Measurements from ENCODE around the gene NRG2.

GRCh38 chr5:139854029-139854605 is 189.0 kb downstream of the NRG2 start:
- TF ChIP-seq REST (IDR thresholded peaks at IDR 0.05; ENCODE audit: unreplicated experiment) = no peak
- TF ChIP-seq JUNB (IDR thresholded peaks at IDR 0.05; ENCODE audit: unreplicated experiment) = no peak
- TF ChIP-seq POLR2AphosphoS5 (IDR thresholded peaks at IDR 0.05; ENCODE audit: low read depth) = no peak
- TF ChIP-seq EZH2 (IDR thresholded peaks at IDR 0.05; ENCODE audit: low read depth, unreplicated experiment) = no peak
- TF ChIP-seq ZNF114 (CRISPR knock-in tag; IDR thresholded peaks at IDR 0.05) = no peak
- TF ChIP-seq CTCF (conservative IDR thresholded peaks at IDR 0.05; ENCODE audit: low read depth in 2 of 2) = no peak
- TF ChIP-seq EZH2phosphoT487 (IDR thresholded peaks at IDR 0.05; ENCODE audit: unreplicated experiment) = no peak

Data from GM23338 (cell line).